Measurements from ENCODE around the gene SARS1.

- TF ChIP-seq POLR2A (IDR thresholded peaks at IDR 0.05) (no peak), CTCF (IDR thresholded peaks at IDR 0.05) (no peak)
Observed at GRCh38 chr1:109253803-109254620, 40.3 kb downstream of the SARS1 start.

Data from tibial nerve (tissue), 3 donors.